ENCODE data around the gene HAPLN1. TPM values are rescaled to one million over a fixed set of nuclear protein-coding genes. Genes with fewer than 3 reads are reported as not detected.

HAPLN1 gene
- total and polyA plus RNA-seq, 2 of the 4 experiments (the other 2 are of a cell fraction), result under 0.01 to 0.07 TPM

DNA sequence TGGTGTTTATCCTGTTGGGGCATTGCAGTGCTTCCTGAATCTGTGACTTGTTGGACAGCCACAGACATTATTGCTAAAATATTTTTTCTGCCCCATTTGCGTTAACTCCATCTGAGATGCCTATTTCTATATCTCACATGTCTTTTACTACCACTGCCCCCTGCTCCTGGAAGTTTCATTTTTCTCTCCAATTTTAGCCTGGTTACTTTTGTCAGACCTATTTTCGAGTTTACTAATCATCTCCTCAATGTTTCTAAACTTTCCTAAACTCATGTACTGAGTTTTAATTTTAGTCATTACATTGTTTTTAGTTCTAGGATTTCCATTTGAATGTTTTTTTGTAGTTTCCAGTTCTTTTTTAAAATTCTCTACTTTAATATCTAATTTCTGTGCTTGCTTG, 17.6 kb downstream of the HAPLN1 start:
- ChIA-PET POLR2A (ENCODE audit: unreplicated experiment) (no interaction called here), CTCF (interaction anchor here (1.9 kb wide), 1 partner anchor 9 kb away, joined by 10 read pairs; no protein-coding TSS in a partner anchor)
- Histone ChIP-seq H4K5ac (ENCODE audit: low read depth, low read length) (no peak overlapping the region), H3K9me3 (ENCODE audit: control insufficient read depth, insufficient read depth, low read length) (no peaks in the 10 kb centered on the region), H2AK9ac (replicated peaks; ENCODE audit: low read depth, low read length, poor library complexity) (no peak overlapping the region), H3K27ac (ENCODE audit: insufficient read depth, low read length) (no peak overlapping the region), H3K4ac (ENCODE audit: low read depth, low read length) (no peak overlapping the region), H3K27me3 (ENCODE audit: control insufficient read depth, insufficient read depth, low read length) (no peaks in the 10 kb centered on the region), H4K20me1 (ENCODE audit: insufficient read depth, low read length) (no peaks in the 10 kb centered on the region), H2BK120ac (ENCODE audit: low read depth, low read length) (no peak overlapping the region), H2BK5ac (ENCODE audit: low read depth, low read length, poor library complexity, severe bottlenecking) (no peak overlapping the region), H3K14ac (replicated peaks; ENCODE audit: low read depth, low read length) (no peak overlapping the region), H2AK5ac (ENCODE audit: low read depth, low read length) (no peak overlapping the region), H3K9me1 (ENCODE audit: insufficient read depth, low read length) (no peaks in the 10 kb centered on the region), H3K23ac (ENCODE audit: low read depth, low read length) (no peak overlapping the region), H3K4me2 (ENCODE audit: low read depth, low read length) (no peak overlapping the region), H2BK15ac (ENCODE audit: low read depth, low read length) (no peak overlapping the region), H4K8ac (ENCODE audit: low read depth in 2 of 2, low read length in 2 of 2) (no peak overlapping the region), H4K91ac (ENCODE audit: insufficient read depth, low read depth, low read length) (no peak overlapping the region), H3K56ac (ENCODE audit: extremely low read depth, insufficient read depth, low read length) (no peak overlapping the region), H3K18ac (ENCODE audit: low read depth, low read length) (no peak overlapping the region), H2AFZ (replicated peaks; ENCODE audit: low read length, poor library complexity) (no peak overlapping the region), H3K4me1 (ENCODE audit: control insufficient read depth, insufficient read depth, low read length) (no peaks in the 10 kb centered on the region), H2BK20ac (ENCODE audit: low read depth, low read length) (no peak overlapping the region), H3K79me1 (ENCODE audit: low read depth in 1 of 2, low read length in 2 of 2) (no peaks in the 10 kb centered on the region), H3K9ac (ENCODE audit: low read depth, low read length) (no peak overlapping the region), H3K36me3 (ENCODE audit: control insufficient read depth, insufficient read depth, low read length) (no peaks in the 10 kb centered on the region), H3K4me3 (ENCODE audit: insufficient read depth, low read depth, low read length) (no peak overlapping the region)
- WGBS, 2 experiments (ENCODE audit: extremely low coverage in 2 of 2, insufficient read length in 1 of 2), result no CpG with 5 or more reads among the region's 2 CpGs
- dilution Hi-C loops (cut with HindIII; ENCODE audit: low sequenced_read_pairs, unreplicated experiment) (no loop called here), in situ Hi-C loops (cut with MboI; ENCODE audit: low sequenced_read_pairs) (no loop called here), intact Hi-C loops (cut with micrococcal nuclease) (no loop called here)
- DNase-seq (no peak), ATAC-seq (ENCODE audit: low read depth) (no peak)
- BruUV-seq (replicated peaks), result no TSS peak
- TF ChIP-seq CHD1 (IDR thresholded peaks at IDR 0.05; ENCODE audit: low read depth, low read length), result no peak
- no peak for TF ChIP-seq BHLHE40 (IDR thresholded peaks at IDR 0.05; ENCODE audit: low read depth, low read length)
- no peak for TF ChIP-seq FOS (IDR thresholded peaks at IDR 0.05; ENCODE audit: low read depth, low read length)
- no peak for TF ChIP-seq SMC3 (IDR thresholded peaks at IDR 0.05; ENCODE audit: low read depth, low read length)
- TF ChIP-seq, protein P1, sequence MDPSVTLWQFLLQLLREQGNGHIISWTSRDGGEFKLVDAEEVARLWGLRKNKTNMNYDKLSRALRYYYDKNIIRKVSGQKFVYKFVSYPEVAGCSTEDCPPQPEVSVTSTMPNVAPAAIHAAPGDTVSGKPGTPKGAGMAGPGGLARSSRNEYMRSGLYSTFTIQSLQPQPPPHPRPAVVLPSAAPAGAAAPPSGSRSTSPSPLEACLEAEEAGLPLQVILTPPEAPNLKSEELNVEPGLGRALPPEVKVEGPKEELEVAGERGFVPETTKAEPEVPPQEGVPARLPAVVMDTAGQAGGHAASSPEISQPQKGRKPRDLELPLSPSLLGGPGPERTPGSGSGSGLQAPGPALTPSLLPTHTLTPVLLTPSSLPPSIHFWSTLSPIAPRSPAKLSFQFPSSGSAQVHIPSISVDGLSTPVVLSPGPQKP (IDR thresholded peaks at IDR 0.05; ENCODE audit: borderline replicate concordance, low read depth, low read length), result no peak
- TF ChIP-seq, protein P2, sequence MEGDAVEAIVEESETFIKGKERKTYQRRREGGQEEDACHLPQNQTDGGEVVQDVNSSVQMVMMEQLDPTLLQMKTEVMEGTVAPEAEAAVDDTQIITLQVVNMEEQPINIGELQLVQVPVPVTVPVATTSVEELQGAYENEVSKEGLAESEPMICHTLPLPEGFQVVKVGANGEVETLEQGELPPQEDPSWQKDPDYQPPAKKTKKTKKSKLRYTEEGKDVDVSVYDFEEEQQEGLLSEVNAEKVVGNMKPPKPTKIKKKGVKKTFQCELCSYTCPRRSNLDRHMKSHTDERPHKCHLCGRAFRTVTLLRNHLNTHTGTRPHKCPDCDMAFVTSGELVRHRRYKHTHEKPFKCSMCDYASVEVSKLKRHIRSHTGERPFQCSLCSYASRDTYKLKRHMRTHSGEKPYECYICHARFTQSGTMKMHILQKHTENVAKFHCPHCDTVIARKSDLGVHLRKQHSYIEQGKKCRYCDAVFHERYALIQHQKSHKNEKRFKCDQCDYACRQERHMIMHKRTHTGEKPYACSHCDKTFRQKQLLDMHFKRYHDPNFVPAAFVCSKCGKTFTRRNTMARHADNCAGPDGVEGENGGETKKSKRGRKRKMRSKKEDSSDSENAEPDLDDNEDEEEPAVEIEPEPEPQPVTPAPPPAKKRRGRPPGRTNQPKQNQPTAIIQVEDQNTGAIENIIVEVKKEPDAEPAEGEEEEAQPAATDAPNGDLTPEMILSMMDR (conservative IDR thresholded peaks at IDR 0.05; ENCODE audit: low read depth, low read length), result no peak
- TF ChIP-seq, protein P3, sequence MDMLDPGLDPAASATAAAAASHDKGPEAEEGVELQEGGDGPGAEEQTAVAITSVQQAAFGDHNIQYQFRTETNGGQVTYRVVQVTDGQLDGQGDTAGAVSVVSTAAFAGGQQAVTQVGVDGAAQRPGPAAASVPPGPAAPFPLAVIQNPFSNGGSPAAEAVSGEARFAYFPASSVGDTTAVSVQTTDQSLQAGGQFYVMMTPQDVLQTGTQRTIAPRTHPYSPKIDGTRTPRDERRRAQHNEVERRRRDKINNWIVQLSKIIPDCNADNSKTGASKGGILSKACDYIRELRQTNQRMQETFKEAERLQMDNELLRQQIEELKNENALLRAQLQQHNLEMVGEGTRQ (IDR thresholded peaks at IDR 0.05; ENCODE audit: low read depth, low read length), result no peak
- TF ChIP-seq MXI1 (IDR thresholded peaks at IDR 0.05; ENCODE audit: borderline replicate concordance, low read depth, low read length), result no peak
- no peak for TF ChIP-seq MAZ (IDR thresholded peaks at IDR 0.05; ENCODE audit: borderline replicate concordance, low read depth, low read length)
- no peak for TF ChIP-seq RCOR1 (IDR thresholded peaks at IDR 0.05; ENCODE audit: insufficient replicate concordance, low read length)
- no peak for TF ChIP-seq RAD21 (IDR thresholded peaks at IDR 0.05; ENCODE audit: low read length)
- no peak for TF ChIP-seq CEBPB (IDR thresholded peaks at IDR 0.05; ENCODE audit: low read depth, low read length)
- TF ChIP-seq RFX5 (IDR thresholded peaks at IDR 0.05; ENCODE audit: low read depth, low read length), result no peak
- no peak for TF ChIP-seq NFE2L2 (IDR thresholded peaks at IDR 0.05; ENCODE audit: low read depth, low read length)
- TF ChIP-seq POLR2A (IDR thresholded peaks at IDR 0.05; ENCODE audit: low read depth, low read length), result no peak
- no peak for TF ChIP-seq MAFK (IDR thresholded peaks at IDR 0.05; ENCODE audit: low read depth, low read length)
